Esophagus squamous epithelium (tissue), 4 donors: ENCODE results near the gene MANSC1.

Experiments
- CTCF ChIP-seq, 6 experiments: fragments of 450-650 bp in 4 of 6; fragments of 200-600 bp in 2 of 6; sonication (generic) in 2 of 6; IDR thresholded peaks; one replicate each; pipeline ENCODE4 v1.5.1; 2016 to 2019; ENCODE audit warnings: antibody characterized with exemption in 6 of 6, mild to moderate bottlenecking in 4 of 6, moderate library complexity in 4 of 6
- POLR2A ChIP-seq, 4 donors: fragments of 450-650 bp; IDR thresholded peaks; one replicate each; pipeline ENCODE4 v1.6.1; 2017; ENCODE audit warnings: antibody characterized with exemption in 4 of 4, mild to moderate bottlenecking in 4 of 4, moderate library complexity in 3 of 4

DNA sequence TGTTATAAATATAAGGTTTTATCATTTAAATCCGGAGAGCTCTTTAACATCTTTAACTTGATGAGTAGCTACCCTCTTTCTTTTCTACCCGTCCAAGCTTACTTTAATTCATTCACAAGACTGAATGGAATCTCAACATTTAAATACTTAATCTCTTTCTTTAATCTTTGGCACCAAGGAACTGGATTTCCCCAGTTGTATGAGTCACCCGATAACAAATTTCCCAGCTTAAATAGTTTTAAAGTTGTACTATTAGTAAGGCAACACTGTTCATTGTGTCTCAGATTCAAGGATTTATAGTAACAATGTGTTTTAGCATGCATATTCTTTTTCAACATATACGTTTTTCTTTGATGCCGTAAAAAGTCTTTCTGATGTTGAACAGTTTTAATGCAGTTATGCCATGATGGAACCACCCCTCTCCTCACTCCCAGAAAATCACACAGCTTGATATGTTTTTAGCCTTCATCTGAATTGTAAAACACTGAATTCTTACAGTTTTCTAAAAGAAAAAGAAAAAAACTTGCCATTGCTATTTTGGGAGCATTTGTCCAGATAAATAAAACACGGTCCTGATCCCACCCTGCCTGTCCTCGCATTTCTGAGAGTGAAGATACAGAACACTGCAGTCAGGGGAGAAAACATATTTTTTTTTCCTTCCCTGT is 67.1 kb downstream of the MANSC1 start:
- TF ChIP-seq CTCF (IDR thresholded peaks at IDR 0.05) (no peak), POLR2A (IDR thresholded peaks at IDR 0.05) (no peak)
